ENCODE results near the gene RASGRF2. TPM values are rescaled to one million over a fixed set of nuclear protein-coding genes. Genes with fewer than 3 reads are reported as not detected.

RASGRF2 gene
- polyA plus RNA-seq, 4 donors = 0.54 to 3.0 (median 1.5) TPM

DNA sequence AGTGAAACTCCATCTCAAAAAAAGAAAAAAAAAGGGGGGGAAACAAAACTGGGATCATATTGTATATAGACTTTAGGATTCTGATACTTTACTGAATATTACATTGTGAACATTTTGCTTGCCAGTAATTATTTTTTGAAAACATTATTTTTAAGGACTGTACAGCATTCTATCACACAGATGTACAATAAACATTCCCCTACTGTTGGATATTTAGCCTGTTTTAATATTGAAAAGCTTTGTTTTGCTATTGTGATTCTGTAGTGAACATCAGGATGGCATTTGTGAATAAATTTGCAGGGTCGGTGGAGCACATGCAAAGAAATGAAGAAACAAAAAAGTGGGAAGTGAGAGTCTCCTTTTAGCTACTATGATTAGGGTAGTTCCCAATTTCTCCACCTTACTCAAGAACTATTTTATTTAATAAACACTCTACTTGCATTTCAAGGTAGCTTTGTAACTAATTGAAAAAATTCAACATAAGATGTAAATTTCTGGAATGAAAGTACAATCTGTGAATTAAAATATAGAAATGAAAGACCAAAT is 18.7 kb downstream of the RASGRF2 start:
- FAIRE-seq = no peak
- no peaks in the 10 kb centered on the region for H3K9me3 ChIP-seq (ENCODE audit: control insufficient read depth in 2 of 2, insufficient read depth in 1 of 2, low read depth in 1 of 2, low read length in 1 of 2)
- WGBS, 3 donors = 65 to 91% (median 77%) methylated on average over 1 of the region's 1 CpG
- H3K27ac ChIP-seq (ENCODE audit: low read depth in 1 of 3, low read length in 2 of 3) = no peak overlapping the region
- H3K27me3 ChIP-seq (ENCODE audit: control insufficient read depth in 3 of 3, insufficient read depth in 3 of 3, low read length in 3 of 3) = no peaks in the 10 kb centered on the region
- H3K4me1 ChIP-seq (ENCODE audit: control insufficient read depth in 3 of 3, insufficient read depth in 2 of 3, low read depth in 1 of 3, low read length in 2 of 3) = no peaks in the 10 kb centered on the region
- H3K36me3 ChIP-seq (ENCODE audit: control insufficient read depth in 3 of 3, insufficient read depth in 2 of 3, low read depth in 1 of 3, low read length in 3 of 3) = no peaks in the 10 kb centered on the region
- no peak for DNase-seq
- no peak overlapping the region for H3K4me3 ChIP-seq (ENCODE audit: low read depth in 1 of 3, low read length in 3 of 3)

DNA sequence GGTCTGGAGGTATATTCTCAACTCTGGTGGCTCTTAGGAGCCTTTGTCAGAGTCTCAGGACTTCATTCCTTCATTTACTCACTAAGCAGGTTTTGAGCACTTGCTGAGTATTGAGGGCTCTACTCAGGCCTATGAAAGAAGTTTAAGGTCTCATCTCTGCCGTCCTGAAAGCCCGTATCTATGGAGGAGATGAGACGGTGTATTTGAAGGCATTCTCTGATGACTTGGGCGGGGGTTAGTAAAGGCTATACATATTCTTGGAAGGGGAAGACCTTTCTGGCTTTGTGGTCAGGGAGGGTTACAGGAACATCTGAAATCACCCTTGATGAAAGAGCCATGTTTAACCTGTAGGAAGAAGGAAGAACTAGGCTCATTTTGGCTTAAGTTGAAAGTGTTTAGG is 21.9 kb downstream of the RASGRF2 start:
- WGBS, 3 donors = 58 to 83% (median 60%) methylated on average over 4 of the region's 4 CpGs
- DNase-seq (no peak), FAIRE-seq (no peak)
- H3K27ac ChIP-seq (ENCODE audit: low read depth in 1 of 3, low read length in 2 of 3) = no peak overlapping the region
- H3K4me1 ChIP-seq (ENCODE audit: control insufficient read depth in 3 of 3, insufficient read depth in 2 of 3, low read depth in 1 of 3, low read length in 2 of 3) = peaks cover 0 to 2% (median 0%) of the 10 kb centered on the region in 3 donors
- H3K27me3 ChIP-seq (ENCODE audit: control insufficient read depth in 3 of 3, insufficient read depth in 3 of 3, low read length in 3 of 3) = no peaks in the 10 kb centered on the region
- H3K36me3 ChIP-seq (ENCODE audit: control insufficient read depth in 3 of 3, insufficient read depth in 2 of 3, low read depth in 1 of 3, low read length in 3 of 3) = no peaks in the 10 kb centered on the region
- H3K9me3 ChIP-seq (ENCODE audit: control insufficient read depth in 2 of 2, insufficient read depth in 1 of 2, low read depth in 1 of 2, low read length in 1 of 2) = no peaks in the 10 kb centered on the region
- no peak overlapping the region for H3K4me3 ChIP-seq (ENCODE audit: low read depth in 1 of 3, low read length in 3 of 3)

DNA sequence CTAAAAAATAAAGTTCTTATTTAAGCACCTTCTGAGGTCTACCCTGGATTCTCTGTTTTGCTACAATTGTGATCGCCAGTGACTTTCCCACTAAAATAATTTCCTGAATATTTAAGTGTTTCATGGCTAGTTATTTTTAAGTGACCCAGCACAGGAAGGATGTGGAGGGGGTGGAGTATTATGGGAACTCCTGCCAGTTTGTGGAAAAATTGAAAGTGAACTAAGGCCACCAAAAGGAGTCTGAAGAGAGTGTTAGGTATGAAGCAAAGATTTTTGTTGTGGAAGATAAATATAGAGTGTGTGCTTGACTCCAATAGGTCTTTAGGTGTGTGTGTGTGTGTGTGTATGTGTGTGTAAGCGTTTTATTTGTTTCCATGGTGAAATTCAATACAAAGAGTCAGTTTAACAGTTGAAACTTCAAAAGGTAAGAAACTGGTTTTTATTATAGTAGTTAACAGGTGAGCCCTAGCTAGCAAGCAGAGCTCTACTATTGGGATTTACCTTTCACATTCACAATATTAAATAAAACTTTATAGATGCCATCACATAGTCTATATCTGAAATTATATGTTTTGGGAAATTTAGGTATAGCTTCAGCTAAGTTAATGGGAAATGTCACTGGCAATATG is 25.6 kb downstream of the RASGRF2 start:
- Histone ChIP-seq H3K36me3 (ENCODE audit: control insufficient read depth in 3 of 3, insufficient read depth in 2 of 3, low read depth in 1 of 3, low read length in 3 of 3) (no peaks in the 10 kb centered on the region), H3K4me1 (ENCODE audit: control insufficient read depth in 3 of 3, insufficient read depth in 2 of 3, low read depth in 1 of 3, low read length in 2 of 3) (peaks cover 0 to 3% (median 0%) of the 10 kb centered on the region in 3 donors), H3K4me3 (ENCODE audit: low read depth in 1 of 3, low read length in 3 of 3) (no peak overlapping the region), H3K27ac (ENCODE audit: low read depth in 1 of 3, low read length in 2 of 3) (no peak overlapping the region), H3K9me3 (ENCODE audit: control insufficient read depth in 2 of 2, insufficient read depth in 1 of 2, low read depth in 1 of 2, low read length in 1 of 2) (no peaks in the 10 kb centered on the region), H3K27me3 (ENCODE audit: control insufficient read depth in 3 of 3, insufficient read depth in 3 of 3, low read length in 3 of 3) (no peaks in the 10 kb centered on the region)
- WGBS, 3 donors = 52 to 59% (median 59%) methylated on average over 2 of the region's 2 CpGs
- DNase-seq (no peak), FAIRE-seq (no peak)

DNA sequence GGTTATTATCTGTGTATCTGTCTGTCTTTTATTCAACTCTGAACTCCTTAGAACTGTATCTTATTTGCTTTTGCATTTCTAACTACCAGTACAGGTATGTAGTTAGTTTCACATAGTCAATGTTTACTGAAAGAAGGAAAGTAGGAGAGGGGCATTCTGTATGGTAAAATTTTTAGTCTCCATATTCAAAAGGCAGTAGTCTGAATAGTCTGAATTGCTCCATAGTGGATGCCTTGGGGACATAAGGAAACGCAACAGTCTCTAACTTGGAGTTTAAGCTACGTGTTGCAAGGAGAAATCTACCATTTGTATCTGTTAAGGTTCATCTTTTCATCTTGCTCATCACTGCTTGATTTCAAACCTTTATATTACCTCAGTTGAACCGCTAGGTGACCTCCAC is 26.2 kb downstream of the RASGRF2 start:
- FAIRE-seq = no peak
- WGBS, 3 donors = 69 to 93% (median 75%) methylated on average over 3 of the region's 3 CpGs
- no peak for DNase-seq
- no peaks in the 10 kb centered on the region for H3K9me3 ChIP-seq (ENCODE audit: control insufficient read depth in 2 of 2, insufficient read depth in 1 of 2, low read depth in 1 of 2, low read length in 1 of 2)
- H3K4me3 ChIP-seq (ENCODE audit: low read depth in 1 of 3, low read length in 3 of 3) = no peak overlapping the region
- H3K27ac ChIP-seq (ENCODE audit: low read depth in 1 of 3, low read length in 2 of 3) = no peak overlapping the region
- peaks cover 0 to 3% (median 0%) of the 10 kb centered on the region in 3 donors for H3K4me1 ChIP-seq (ENCODE audit: control insufficient read depth in 3 of 3, insufficient read depth in 2 of 3, low read depth in 1 of 3, low read length in 2 of 3)
- H3K36me3 ChIP-seq (ENCODE audit: control insufficient read depth in 3 of 3, insufficient read depth in 2 of 3, low read depth in 1 of 3, low read length in 3 of 3) = no peaks in the 10 kb centered on the region
- no peaks in the 10 kb centered on the region for H3K27me3 ChIP-seq (ENCODE audit: control insufficient read depth in 3 of 3, insufficient read depth in 3 of 3, low read length in 3 of 3)

DNA sequence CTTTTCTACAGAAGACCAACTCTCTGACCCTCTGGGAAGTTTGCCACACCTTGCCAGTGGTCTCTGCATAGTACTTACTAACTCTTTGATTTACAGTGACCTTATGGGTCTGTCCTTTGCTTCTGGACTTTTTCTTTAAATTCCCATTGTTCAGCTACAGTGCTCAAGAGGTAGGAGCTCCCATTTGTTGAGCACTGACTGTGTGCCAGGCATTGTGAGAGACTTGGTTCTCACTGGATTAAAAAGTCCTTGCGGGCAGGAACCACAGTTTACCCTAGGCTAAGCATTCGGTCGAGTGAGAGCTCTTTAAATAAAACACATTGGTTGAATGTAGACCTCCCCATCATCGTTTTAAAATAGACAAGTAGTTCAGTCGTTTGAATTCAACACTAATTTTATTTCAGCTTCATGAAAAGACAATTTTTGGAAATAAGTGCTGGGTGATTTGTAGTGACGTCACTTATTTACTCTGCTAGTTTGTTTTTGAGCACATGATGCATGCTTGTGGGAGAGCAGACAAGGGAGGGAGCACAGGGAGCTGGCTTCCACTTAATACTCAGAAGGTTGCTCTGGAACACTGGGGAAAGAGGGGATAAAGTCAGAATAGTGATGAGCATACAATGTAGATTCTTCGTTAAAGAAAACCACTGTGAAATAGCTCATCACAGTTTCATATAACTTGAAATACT is 27.1 kb downstream of the RASGRF2 start:
- FAIRE-seq = no peak
- Histone ChIP-seq H3K4me1 (ENCODE audit: control insufficient read depth in 3 of 3, insufficient read depth in 2 of 3, low read depth in 1 of 3, low read length in 2 of 3) (peaks cover 0 to 3% (median 0%) of the 10 kb centered on the region in 3 donors), H3K4me3 (ENCODE audit: low read depth in 1 of 3, low read length in 3 of 3) (no peak overlapping the region), H3K27ac (ENCODE audit: low read depth in 1 of 3, low read length in 2 of 3) (no peak overlapping the region), H3K27me3 (ENCODE audit: control insufficient read depth in 3 of 3, insufficient read depth in 3 of 3, low read length in 3 of 3) (no peaks in the 10 kb centered on the region), H3K9me3 (ENCODE audit: control insufficient read depth in 2 of 2, insufficient read depth in 1 of 2, low read depth in 1 of 2, low read length in 1 of 2) (no peaks in the 10 kb centered on the region), H3K36me3 (ENCODE audit: control insufficient read depth in 3 of 3, insufficient read depth in 2 of 3, low read depth in 1 of 3, low read length in 3 of 3) (no peaks in the 10 kb centered on the region)
- no peak for DNase-seq
- WGBS, 3 donors = 72 to 91% (median 82%) methylated on average over 7 of the region's 7 CpGs

DNA sequence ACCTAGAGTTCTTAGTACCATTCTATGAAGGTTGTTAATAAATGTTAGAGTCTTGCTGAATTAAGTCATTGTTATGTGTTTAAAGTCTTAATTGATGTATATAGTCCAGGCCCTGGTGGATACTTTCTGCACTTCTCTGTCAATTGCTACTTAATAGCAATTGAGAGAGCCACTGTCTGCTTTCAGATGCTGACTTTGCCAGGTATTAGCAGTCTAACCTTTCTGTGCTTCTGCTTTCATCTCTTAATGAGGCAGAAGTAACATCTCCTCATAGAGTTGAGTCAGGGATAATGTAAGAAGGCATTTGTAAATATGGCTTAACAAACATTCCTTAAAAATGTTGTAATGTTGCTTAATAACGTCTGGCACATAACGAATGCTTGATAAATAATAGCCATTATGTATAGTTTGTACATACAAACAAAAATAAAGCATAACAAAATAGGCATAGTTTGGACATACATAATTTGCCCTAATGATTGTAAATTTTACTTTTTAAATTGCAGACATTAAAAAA is 28.3 kb downstream of the RASGRF2 start:
- Histone ChIP-seq H3K36me3 (ENCODE audit: control insufficient read depth in 3 of 3, insufficient read depth in 2 of 3, low read depth in 1 of 3, low read length in 3 of 3) (no peaks in the 10 kb centered on the region), H3K27me3 (ENCODE audit: control insufficient read depth in 3 of 3, insufficient read depth in 3 of 3, low read length in 3 of 3) (no peaks in the 10 kb centered on the region), H3K4me3 (ENCODE audit: low read depth in 1 of 3, low read length in 3 of 3) (no peak overlapping the region), H3K27ac (ENCODE audit: low read depth in 1 of 3, low read length in 2 of 3) (no peak overlapping the region), H3K9me3 (ENCODE audit: control insufficient read depth in 2 of 2, insufficient read depth in 1 of 2, low read depth in 1 of 2, low read length in 1 of 2) (no peaks in the 10 kb centered on the region), H3K4me1 (ENCODE audit: control insufficient read depth in 3 of 3, insufficient read depth in 2 of 3, low read depth in 1 of 3, low read length in 2 of 3) (peaks cover 0 to 3% (median 0%) of the 10 kb centered on the region in 3 donors)
- 74 to 82% (median 78%) methylated on average over 2 of the region's 2 CpGs for WGBS, 3 donors
- DNase-seq (no peak), FAIRE-seq (no peak)

DNA sequence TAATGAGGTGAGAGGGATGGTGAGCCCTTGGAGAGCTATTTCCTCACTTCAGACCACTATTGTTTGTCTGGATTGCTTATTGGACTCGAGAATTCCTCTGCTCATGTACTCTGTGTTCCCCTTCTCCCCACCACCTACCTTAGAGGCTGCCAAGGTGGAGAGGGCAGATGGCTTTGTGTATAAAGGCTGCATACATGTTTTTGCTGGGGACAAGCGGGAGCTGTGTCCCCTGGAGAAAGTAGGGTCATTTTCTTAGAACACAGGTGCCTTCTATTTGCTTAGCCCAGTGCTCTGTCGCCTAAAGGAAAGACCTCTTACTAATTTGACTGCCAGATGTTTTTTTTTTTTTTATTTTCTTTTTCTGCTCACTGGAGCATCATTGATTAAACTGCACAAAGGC is 29.7 kb downstream of the RASGRF2 start:
- no peaks in the 10 kb centered on the region for H3K27me3 ChIP-seq (ENCODE audit: control insufficient read depth in 3 of 3, insufficient read depth in 3 of 3, low read length in 3 of 3)
- FAIRE-seq (no peak), DNase-seq (no peak)
- no peaks in the 10 kb centered on the region for H3K9me3 ChIP-seq (ENCODE audit: control insufficient read depth in 2 of 2, insufficient read depth in 1 of 2, low read depth in 1 of 2, low read length in 1 of 2)
- peaks cover 0 to 3% (median 0%) of the 10 kb centered on the region in 3 donors for H3K4me1 ChIP-seq (ENCODE audit: control insufficient read depth in 3 of 3, insufficient read depth in 2 of 3, low read depth in 1 of 3, low read length in 2 of 3)
- H3K36me3 ChIP-seq (ENCODE audit: control insufficient read depth in 3 of 3, insufficient read depth in 2 of 3, low read depth in 1 of 3, low read length in 3 of 3) = no peaks in the 10 kb centered on the region
- H3K27ac ChIP-seq (ENCODE audit: low read depth in 1 of 3, low read length in 2 of 3) = no peak overlapping the region
- WGBS, 3 donors = 85 to 91% (median 89%) methylated on average over 3 of the region's 3 CpGs
- no peak overlapping the region for H3K4me3 ChIP-seq (ENCODE audit: low read depth in 1 of 3, low read length in 3 of 3)

DNA sequence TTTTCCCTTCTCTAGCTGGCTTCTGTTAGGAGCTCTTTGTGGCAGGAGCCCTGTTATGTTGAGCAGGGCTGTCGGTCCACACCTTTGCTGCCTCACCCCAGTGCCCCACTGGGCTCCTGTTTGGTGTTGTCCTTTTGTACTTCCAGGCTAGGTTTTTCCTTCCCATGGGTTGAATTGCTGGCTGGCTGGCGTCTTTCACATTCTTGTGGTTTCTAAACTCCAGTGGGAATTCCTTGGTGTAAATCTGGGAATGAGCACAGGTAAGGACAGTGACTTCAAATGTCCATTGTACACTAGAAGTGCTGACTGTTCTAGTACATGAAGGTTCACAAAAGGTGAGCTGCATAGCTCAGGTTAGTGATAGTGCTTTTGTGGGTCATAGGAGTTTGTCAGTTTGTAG is 30.4 kb downstream of the RASGRF2 start:
- FAIRE-seq (no peak), DNase-seq (no peak)
- Histone ChIP-seq H3K9me3 (ENCODE audit: control insufficient read depth in 2 of 2, insufficient read depth in 1 of 2, low read depth in 1 of 2, low read length in 1 of 2) (no peaks in the 10 kb centered on the region), H3K27ac (ENCODE audit: low read depth in 1 of 3, low read length in 2 of 3) (no peak overlapping the region), H3K27me3 (ENCODE audit: control insufficient read depth in 3 of 3, insufficient read depth in 3 of 3, low read length in 3 of 3) (no peaks in the 10 kb centered on the region), H3K36me3 (ENCODE audit: control insufficient read depth in 3 of 3, insufficient read depth in 2 of 3, low read depth in 1 of 3, low read length in 3 of 3) (no peaks in the 10 kb centered on the region), H3K4me1 (ENCODE audit: control insufficient read depth in 3 of 3, insufficient read depth in 2 of 3, low read depth in 1 of 3, low read length in 2 of 3) (peaks cover 0 to 3% (median 0%) of the 10 kb centered on the region in 3 donors), H3K4me3 (ENCODE audit: low read depth in 1 of 3, low read length in 3 of 3) (no peak overlapping the region)
- WGBS, 3 donors = 83 to 97% (median 87%) methylated on average over 2 of the region's 2 CpGs

Data from small intestine (tissue), 7 donors.